Suprapubic skin (tissue), 4 donors: ENCODE measurements around the gene ZNF143. TPM values are rescaled to one million over a fixed set of nuclear protein-coding genes. Genes with fewer than 3 reads are reported as not detected.

Source experiments
- DNase-seq, 2 donors: peaks; one replicate each; pipeline ENCODE4 v3.0.0-alpha.2; 2019; ENCODE audit warnings: low spot score in 2 of 2
- H3K27ac ChIP-seq: fragments of 200-600 bp; sonication (generic); one replicate; pipeline ENCODE4 v1.5.1; 2019
- H3K27me3 ChIP-seq: fragments of 200-600 bp; sonication (generic); one replicate; pipeline ENCODE4 v1.5.1; 2019
- H3K36me3 ChIP-seq: fragments of 200-600 bp; sonication (generic); one replicate; pipeline ENCODE4 v1.5.1; 2019
- H3K4me1 ChIP-seq: fragments of 200-600 bp; sonication (generic); one replicate; pipeline ENCODE4 v1.5.1; 2019
- H3K4me3 ChIP-seq: fragments of 200-600 bp; sonication (generic); one replicate; pipeline ENCODE4 v1.5.1; 2019; ENCODE audit warnings: mild to moderate bottlenecking
- H3K9me3 ChIP-seq: fragments of 200-600 bp; sonication (generic); one replicate; pipeline ENCODE4 v1.5.1; 2019
- EP300 ChIP-seq: sonication (generic); formaldehyde crosslinking; IDR thresholded peaks from one replicate; pipeline ENCODE4 v1.6.1; 2017; ENCODE audit warnings: antibody characterized with exemption
- POLR2A ChIP-seq, 2 donors: fragments of 450-650 bp; IDR thresholded peaks; one replicate each; pipeline ENCODE4 v1.6.1; 2017; ENCODE audit warnings: antibody characterized with exemption in 2 of 2, mild to moderate bottlenecking in 2 of 2, moderate library complexity in 2 of 2
- POLR2AphosphoS5 ChIP-seq, 3 donors: sonication (generic); formaldehyde crosslinking; IDR thresholded peaks; one replicate each; pipeline ENCODE4 v1.6.1; 2017; ENCODE audit warnings: antibody characterized with exemption in 3 of 3
- WGBS: methylation state at CpG from one replicate; pipeline ENCODE4 v1.1.5; 2018; 5-methylcytosine and 5-hydroxymethylcytosine counted together
- total RNA-seq, 4 donors: library from RNA; depleted of rRNA; stranded (reverse); fragments of >200 nt; gene quantifications; one replicate each; pipeline ENCODE4 v1.1.0, GENCODE V29; 2016
- TF ChIP-seq, protein P1 (sequence below), 2 donors: fragments of 200-600 bp in 1 of 2; fragments of 450-650 bp in 1 of 2; sonication (generic) in 1 of 2; IDR thresholded peaks; one replicate each; pipeline ENCODE4 v1.5.1; 2016 to 2019; ENCODE audit warnings: antibody characterized with exemption in 2 of 2, mild to moderate bottlenecking in 1 of 2, moderate library complexity in 1 of 2

ZNF143 gene
- total RNA-seq, 4 donors from 2014 or later, result 16.1 to 25.9 (median 18.4) TPM

GRCh38 chr11:9567401-9567800 lies 106.6 kb downstream of the ZNF143 start:
- H3K4me1 ChIP-seq, result peaks cover 70% of the 10 kb centered on the region
- no peak for TF ChIP-seq POLR2A (IDR thresholded peaks at IDR 0.05)
- TF ChIP-seq, protein P1, sequence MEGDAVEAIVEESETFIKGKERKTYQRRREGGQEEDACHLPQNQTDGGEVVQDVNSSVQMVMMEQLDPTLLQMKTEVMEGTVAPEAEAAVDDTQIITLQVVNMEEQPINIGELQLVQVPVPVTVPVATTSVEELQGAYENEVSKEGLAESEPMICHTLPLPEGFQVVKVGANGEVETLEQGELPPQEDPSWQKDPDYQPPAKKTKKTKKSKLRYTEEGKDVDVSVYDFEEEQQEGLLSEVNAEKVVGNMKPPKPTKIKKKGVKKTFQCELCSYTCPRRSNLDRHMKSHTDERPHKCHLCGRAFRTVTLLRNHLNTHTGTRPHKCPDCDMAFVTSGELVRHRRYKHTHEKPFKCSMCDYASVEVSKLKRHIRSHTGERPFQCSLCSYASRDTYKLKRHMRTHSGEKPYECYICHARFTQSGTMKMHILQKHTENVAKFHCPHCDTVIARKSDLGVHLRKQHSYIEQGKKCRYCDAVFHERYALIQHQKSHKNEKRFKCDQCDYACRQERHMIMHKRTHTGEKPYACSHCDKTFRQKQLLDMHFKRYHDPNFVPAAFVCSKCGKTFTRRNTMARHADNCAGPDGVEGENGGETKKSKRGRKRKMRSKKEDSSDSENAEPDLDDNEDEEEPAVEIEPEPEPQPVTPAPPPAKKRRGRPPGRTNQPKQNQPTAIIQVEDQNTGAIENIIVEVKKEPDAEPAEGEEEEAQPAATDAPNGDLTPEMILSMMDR (IDR thresholded peaks at IDR 0.05), result no peak
- no peak for TF ChIP-seq POLR2AphosphoS5 (IDR thresholded peaks at IDR 0.05)
- TF ChIP-seq EP300, result no peak
- no peak overlapping the region for H3K4me3 ChIP-seq
- no peaks in the 10 kb centered on the region for H3K9me3 ChIP-seq
- 90% methylated on average over 5 of the region's 5 CpGs for WGBS
- no peak for DNase-seq
- H3K27ac ChIP-seq, result peak overlapping the region; percentile 99
- no peaks in the 10 kb centered on the region for H3K36me3 ChIP-seq
- no peaks in the 10 kb centered on the region for H3K27me3 ChIP-seq

DNA sequence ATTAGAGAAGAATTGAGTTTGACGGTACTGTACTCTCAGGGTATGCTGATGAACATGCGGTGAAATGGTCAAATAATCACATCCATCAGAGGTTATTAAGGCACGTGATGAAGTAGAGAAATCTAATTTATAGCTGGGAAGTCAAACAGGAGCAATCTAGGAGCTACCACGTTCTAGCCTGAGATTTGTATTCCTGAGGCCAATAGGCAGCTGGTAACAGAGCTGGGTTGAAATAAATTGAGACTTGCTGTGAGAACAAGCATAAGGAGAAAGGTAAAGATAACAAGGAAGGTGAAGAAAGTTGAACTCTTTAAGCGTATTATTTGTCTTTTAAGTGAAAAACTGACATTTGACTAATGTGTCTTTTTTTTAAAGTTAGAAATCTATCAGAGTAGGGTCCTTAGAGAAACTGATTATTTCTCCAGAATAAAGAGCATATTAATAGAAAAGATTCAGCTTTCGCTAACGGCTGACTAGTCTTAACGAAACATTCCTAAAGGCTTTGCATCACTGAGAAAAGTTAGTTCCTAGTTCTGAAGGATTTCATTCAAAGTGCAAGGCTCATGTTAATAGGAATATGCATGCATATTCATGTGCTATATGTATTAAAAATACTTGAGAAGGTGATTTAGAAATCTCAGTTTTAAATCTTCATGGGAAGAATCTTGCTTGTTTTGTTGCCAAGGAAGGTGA lies 107.5 kb downstream of the ZNF143 start:
- TF ChIP-seq, protein P1 (IDR thresholded peaks at IDR 0.05), result no peak
- TF ChIP-seq POLR2A (IDR thresholded peaks at IDR 0.05) (no peak), EP300 (no peak), POLR2AphosphoS5 (IDR thresholded peaks at IDR 0.05) (no peak)
- Histone ChIP-seq H3K4me3 (no peak overlapping the region), H3K9me3 (no peaks in the 10 kb centered on the region), H3K27ac (peak overlapping the region; percentile 99), H3K36me3 (no peaks in the 10 kb centered on the region), H3K4me1 (peaks cover 77% of the 10 kb centered on the region), H3K27me3 (no peaks in the 10 kb centered on the region)
- no peak for DNase-seq
- 44% methylated on average over 8 of the region's 8 CpGs for WGBS

DNA sequence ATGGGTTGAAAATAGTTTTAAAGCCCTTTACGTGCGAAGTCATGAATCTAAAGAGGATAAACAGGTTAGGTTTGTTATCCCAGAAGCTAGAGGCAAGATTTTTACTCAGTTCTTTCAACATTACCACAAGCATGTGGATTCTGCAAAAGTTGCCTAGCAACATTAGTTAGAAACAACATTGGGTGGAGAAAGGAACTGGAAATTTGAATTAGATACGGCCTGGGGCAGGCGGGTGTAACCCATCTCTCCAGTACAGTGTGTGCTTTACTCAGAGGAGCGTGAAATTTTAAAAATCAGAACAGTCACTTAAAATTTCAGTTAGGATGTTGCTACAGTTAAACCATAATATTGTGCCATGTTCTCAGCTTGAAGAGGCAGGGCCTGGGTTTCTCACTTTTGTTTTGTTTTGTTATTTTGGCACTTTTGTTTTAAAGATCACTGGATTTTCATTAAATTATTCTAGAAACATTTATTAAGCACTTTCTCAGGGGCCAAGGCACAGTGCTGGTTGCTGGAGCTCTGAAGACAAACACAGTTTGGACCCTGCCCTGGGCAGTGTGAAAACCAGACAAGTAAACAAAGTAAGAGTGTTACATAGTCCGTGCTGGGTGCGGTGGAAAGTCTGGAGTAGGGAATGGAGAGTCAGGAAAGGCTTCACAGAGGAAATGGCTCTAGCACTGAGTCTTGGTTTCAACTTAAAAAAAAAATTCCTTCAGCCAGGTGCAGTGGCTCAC lies 108.2 kb downstream of the ZNF143 start:
- no peaks in the 10 kb centered on the region for H3K9me3 ChIP-seq
- H3K4me3 ChIP-seq, result peak overlapping the region; percentile 20
- peak in 1 of 2 donors; percentile 85 for DNase-seq
- peak overlapping the region; percentile 99 for H3K27ac ChIP-seq
- WGBS, result 16% methylated on average over 7 of the region's 7 CpGs
- no peak for TF ChIP-seq POLR2A (IDR thresholded peaks at IDR 0.05)
- TF ChIP-seq, protein P1 (IDR thresholded peaks at IDR 0.05), result no peak
- peak; percentile 28 to 95 (median 60) for TF ChIP-seq POLR2AphosphoS5 (IDR thresholded peaks at IDR 0.05)
- no peaks in the 10 kb centered on the region for H3K27me3 ChIP-seq
- H3K36me3 ChIP-seq, result no peaks in the 10 kb centered on the region
- peaks cover 77% of the 10 kb centered on the region for H3K4me1 ChIP-seq

DNA sequence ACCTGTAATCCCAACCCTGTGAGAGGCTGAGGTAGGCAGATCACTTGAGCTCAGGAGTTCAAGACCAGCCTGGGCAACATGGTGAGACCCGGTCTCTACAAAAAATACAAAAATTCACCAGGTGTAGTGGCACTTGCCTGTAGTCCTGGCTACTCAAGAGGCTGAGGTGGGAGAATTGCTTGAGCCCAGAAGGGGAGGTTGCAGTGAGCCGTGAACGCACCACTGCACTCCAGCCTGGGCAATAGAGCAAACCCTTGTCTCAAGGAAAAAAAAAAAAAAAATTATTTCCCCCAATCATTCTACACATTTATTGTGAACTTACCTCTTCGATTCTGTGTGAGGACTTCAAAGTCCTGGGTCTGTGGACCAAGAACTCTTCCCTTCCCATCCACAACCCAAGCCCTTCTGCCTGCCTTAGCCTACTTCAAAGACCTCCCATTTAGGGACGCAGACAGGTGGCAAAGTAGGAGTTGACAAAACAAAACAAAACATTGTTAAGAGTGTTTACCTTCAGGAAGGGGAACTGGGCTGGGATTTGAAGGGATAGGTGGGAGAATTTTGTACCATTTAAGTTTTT lies 108.9 kb downstream of the ZNF143 start:
- peaks cover 76% of the 10 kb centered on the region for H3K4me1 ChIP-seq
- TF ChIP-seq POLR2AphosphoS5 (IDR thresholded peaks at IDR 0.05), result no peak

DNA sequence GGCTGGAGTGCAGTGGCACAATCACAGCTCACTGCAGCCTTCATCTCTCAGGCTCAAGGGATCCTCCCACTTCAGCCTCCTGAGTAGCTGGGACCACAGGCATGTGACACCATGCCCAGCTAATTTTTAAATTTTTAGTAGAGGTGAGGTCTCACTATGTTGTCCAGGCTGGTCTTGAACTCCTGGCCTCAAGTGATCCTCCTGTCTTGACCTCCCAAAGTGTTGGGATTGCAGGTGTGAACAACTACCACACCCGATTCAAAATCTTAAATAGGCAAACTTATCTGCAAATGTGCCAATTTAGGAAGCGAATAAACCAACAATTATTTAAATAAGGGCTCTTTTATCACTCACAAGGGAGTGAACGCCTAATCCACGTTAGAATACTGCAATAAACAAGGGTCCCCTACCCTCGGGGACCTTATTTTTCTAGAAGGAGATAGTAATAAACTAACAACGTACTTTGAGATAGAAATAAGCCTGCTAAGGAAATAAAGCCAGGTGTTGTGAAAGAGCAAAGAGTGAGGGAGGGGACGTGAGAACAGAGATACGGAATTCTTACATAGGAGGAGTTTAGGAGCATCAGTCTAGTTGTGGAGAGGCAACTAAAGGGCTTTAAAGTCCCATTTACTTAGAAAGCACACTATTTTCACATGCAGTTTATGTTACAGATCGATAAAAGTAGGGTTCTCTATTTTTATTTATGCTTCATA lies 109.7 kb downstream of the ZNF143 start:
- no peak for TF ChIP-seq POLR2A (IDR thresholded peaks at IDR 0.05)
- TF ChIP-seq POLR2AphosphoS5 (IDR thresholded peaks at IDR 0.05), result no peak
- no peak for TF ChIP-seq EP300
- TF ChIP-seq, protein P1 (IDR thresholded peaks at IDR 0.05), result no peak
- no peaks in the 10 kb centered on the region for H3K36me3 ChIP-seq
- 63% methylated on average over 9 of the region's 9 CpGs for WGBS
- DNase-seq, result no peak
- H3K9me3 ChIP-seq, result no peaks in the 10 kb centered on the region
- peak overlapping the region; percentile 99 for H3K27ac ChIP-seq
- H3K27me3 ChIP-seq, result no peaks in the 10 kb centered on the region
- H3K4me1 ChIP-seq, result peaks cover 76% of the 10 kb centered on the region
- H3K4me3 ChIP-seq, result no peak overlapping the region

More for the DNA sequence above, 108.9 kb downstream of the ZNF143 start:
- Histone ChIP-seq H3K36me3 (no peaks in the 10 kb centered on the region), H3K4me3 (peak overlapping the region; percentile 20), H3K27ac (peak overlapping the region; percentile 99), H3K9me3 (no peaks in the 10 kb centered on the region), H3K27me3 (no peaks in the 10 kb centered on the region)
- WGBS, result 64% methylated on average over 5 of the region's 5 CpGs
- no peak for DNase-seq
